ENCODE measurements around the gene AUH. TPM values are rescaled to one million over a fixed set of nuclear protein-coding genes. Genes with fewer than 3 reads are reported as not detected.
"Not testable (repeated sequence)": the region's sequence is repeated elsewhere in the genome, so short reads cannot be mapped to it uniquely, and the experiment has no call there.

AUH gene
- total RNA-seq, 1 experiment from 2014 or later = 15.1 TPM

DNA sequence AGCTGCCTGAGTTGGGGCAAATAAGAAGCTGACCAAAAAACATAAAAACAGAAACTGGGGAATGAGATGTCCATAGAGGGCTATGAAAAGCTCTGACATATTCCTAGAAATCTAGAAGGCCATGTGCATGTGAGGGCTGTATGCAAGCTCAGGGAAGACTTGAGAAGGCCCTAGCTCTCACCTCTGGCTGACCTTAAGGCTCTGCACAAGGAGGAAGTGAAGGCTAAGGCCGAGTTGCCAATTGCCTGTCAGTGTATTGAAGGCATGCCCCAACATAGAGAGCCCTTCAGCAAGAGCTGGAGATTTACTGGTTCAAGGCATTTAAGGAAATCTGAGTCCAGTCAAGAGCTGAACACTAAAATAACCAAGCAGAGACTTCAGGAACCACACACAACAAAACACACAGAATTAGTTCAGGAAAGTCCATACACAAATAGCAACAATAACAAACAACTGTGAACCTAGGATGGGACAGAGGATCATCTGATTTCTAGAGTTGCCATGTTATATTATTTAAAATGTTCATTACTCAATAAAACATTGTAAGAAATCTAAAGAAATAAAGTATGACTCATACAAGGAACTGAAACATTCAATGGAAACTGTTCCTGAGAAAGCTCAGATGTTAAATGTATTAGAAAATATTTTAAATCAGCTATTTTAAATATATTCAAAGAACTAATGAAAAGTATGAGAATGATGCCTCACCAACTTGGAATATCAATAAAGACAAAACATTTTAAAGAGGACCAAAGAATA is 161.8 kb downstream of the AUH start:
- in situ Hi-C loops (cut with HindIII; ENCODE audit: low sequenced_read_pairs) = no loop called here
- no peak for DNase-seq (ENCODE audit: low spot score)

- in situ Hi-C loops (cut with HindIII; ENCODE audit: low sequenced_read_pairs); DNase-seq (ENCODE audit: low spot score): not testable (repeated sequence)
These were observed 162.8 kb downstream of the AUH start for GRCh38 chr9:91198881-91199280.

- in situ Hi-C loops (cut with HindIII; ENCODE audit: low sequenced_read_pairs) = no loop called here
- no peak for DNase-seq (ENCODE audit: low spot score)
These were observed 163.3 kb downstream of the AUH start for GRCh38 chr9:91198405-91198804.

GRCh38 chr9:91197232-91198181 is 164.2 kb downstream of the AUH start:
- in situ Hi-C loops (cut with HindIII; ENCODE audit: low sequenced_read_pairs) = no loop called here
- DNase-seq (ENCODE audit: low spot score) = no peak

- no peak for DNase-seq (ENCODE audit: low spot score)
- in situ Hi-C loops (cut with HindIII; ENCODE audit: low sequenced_read_pairs) = no loop called here
These were observed 165.4 kb downstream of the AUH start for GRCh38 chr9:91196103-91196950.

DNA sequence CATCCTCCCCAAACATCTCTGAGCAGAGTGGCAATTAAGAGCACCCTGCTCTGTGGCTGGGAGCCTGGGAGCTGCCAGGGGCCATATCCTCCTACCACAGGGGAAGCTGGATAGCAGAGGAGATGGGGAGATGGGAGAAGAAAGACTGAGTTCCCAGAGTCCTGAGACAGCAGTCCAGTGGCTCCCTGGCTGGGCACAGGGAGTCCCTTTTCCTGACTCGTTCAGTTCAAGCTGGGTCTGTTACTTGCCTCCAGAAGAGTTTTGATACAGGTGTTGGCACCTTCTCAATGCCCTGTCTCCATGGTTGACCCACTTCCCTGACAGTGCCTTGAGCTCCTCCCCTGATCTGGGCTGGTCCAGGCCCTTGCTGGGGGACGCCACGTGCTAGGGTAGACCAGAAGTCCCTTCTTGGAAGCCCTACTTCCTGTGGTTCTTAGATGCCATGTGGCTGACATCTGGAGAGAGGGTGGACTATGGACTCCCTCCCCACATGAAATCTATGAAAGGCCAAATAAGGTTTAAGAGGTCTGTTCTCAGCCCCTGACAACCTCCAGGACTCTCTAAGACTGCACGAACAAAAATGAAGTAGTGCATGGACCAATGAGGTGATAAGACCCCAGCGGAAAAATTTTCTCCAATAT is 166.2 kb downstream of the AUH start:
- in situ Hi-C loops (cut with HindIII; ENCODE audit: low sequenced_read_pairs) = no loop called here
- DNase-seq (ENCODE audit: low spot score) = no peak

DNA sequence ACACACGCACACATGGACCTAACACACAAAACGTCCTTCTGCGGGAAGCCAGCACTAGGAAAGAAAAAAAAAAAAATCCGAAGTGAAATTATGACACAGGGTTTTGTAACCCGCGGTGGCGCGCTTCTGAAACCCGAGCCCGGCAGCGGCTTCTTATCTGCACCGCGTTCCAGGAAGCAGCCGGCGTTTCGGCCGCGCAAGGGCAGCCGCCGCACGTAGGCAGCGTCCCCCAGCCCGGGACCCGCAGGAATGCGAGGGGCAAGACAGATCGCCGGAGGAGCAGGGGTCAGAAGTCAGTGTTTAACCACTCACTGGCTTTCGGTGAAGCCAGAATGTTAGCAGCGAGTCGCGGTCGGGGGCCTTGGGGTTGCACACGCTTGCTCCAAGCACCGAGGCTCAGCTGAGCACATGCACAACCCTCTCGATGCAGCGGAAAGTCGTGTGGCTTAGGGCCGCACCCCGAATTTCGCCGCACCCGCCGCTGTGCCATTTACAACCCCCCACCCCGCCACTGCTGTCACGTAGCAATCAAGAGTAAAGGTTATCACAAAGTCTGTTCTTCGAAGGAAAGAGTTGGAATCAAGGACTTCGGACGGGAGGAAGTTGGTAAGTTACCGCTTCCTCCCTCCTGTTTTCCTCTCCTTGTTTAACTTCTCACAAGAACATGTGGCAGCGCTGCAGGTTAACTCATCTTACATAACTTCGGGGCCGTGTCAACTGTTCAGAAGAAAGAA is 167.9 kb downstream of the AUH start:
- DNase-seq (ENCODE audit: low spot score) = peak; percentile 71
- in situ Hi-C loops (cut with HindIII; ENCODE audit: low sequenced_read_pairs) = no loop called here

- peak; percentile 58 for DNase-seq (ENCODE audit: low spot score)
- in situ Hi-C loops (cut with HindIII; ENCODE audit: low sequenced_read_pairs) = no loop called here
These were observed 168.5 kb downstream of the AUH start for GRCh38 chr9:91193087-91193657.

GRCh38 chr9:91192381-91193086 is 169.2 kb downstream of the AUH start:
- peak; percentile 94 for DNase-seq (ENCODE audit: low spot score)

GRCh38 chr9:91191411-91192380 is 170.0 kb downstream of the AUH start:
- DNase-seq (ENCODE audit: low spot score) = no peak
- in situ Hi-C loops (cut with HindIII; ENCODE audit: low sequenced_read_pairs) = no loop called here

More at GRCh38 chr9:91192381-91193086, 169.2 kb downstream of the AUH start:
- in situ Hi-C loops (cut with HindIII; ENCODE audit: low sequenced_read_pairs) = no loop called here

DNA sequence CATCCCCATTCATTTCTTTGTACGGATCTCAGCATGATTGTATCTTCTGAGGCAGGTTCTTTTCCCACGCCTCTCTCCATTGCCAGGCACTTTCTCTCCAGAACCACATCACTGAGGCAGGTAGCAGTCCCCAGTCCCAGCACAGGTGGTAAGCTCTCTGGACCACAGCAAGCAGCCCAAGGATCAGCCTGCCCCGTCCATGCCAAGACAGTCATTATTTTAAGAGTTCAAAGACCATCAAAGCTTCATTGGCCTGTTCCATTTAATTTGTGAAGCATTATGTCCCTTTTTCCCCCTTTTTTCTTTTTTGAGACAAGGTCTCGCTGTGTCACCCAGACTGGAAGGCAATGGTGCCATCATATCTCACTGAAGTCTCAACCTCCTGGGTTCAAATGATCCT is 171.7 kb downstream of the AUH start:
- in situ Hi-C loops (cut with HindIII; ENCODE audit: low sequenced_read_pairs) = no loop called here
- DNase-seq (ENCODE audit: low spot score) = no peak

- in situ Hi-C loops (cut with HindIII; ENCODE audit: low sequenced_read_pairs) = no loop called here
- DNase-seq (ENCODE audit: low spot score) = no peak
These were observed 172.8 kb downstream of the AUH start for GRCh38 chr9:91188719-91189590.

GRCh38 chr9:91187965-91188344 is 173.8 kb downstream of the AUH start:
- in situ Hi-C loops (cut with HindIII; ENCODE audit: low sequenced_read_pairs) = no loop called here
- no peak for DNase-seq (ENCODE audit: low spot score)

DNA sequence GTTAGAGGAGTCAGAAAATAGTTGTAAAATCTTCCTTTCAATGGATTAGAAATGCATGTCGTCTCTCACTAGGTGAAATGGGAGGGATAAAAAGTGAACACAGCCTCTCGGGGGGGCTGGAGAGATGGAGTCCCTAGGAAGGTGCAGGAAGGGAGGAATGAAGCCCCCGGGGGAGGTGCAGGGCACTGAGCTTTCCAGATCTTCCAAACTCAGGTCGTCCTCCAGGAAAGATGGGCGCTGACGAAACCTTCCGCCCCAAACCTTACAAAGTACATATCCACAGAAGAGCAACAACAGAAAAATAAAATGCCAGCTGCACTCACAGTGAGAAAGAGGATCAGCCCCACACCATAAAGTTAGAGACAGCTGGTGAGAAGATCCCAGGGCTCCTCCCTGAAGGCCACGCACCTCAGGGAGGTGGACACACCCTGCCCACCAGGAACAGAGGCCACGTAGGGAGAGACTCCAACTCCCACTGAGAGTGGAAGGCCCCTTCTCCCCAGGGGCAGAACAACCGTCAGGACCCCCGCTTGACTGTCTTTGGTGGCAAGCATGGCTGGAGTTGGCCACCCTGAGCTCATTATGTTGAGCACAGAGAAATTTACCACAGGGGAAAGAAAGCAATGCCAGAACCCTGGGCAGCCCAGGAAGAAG is 174.3 kb downstream of the AUH start:
- DNase-seq (ENCODE audit: low spot score) = no peak
- in situ Hi-C loops (cut with HindIII; ENCODE audit: low sequenced_read_pairs) = no loop called here

GRCh38 chr9:91186632-91187108 is 175.0 kb downstream of the AUH start:
- DNase-seq (ENCODE audit: low spot score) = no peak
- in situ Hi-C loops (cut with HindIII; ENCODE audit: low sequenced_read_pairs) = no loop called here
